SK-N-SH (cell line): ENCODE data around the gene EVC2. TPM values are rescaled to one million over a fixed set of nuclear protein-coding genes. Genes with fewer than 3 reads are reported as not detected.

Experiments
- CTCF ChIA-PET: fragments of 300-600, 350-600 bp; formaldehyde crosslinking; extraction: SDS; loops from one replicate; lab custom pipeline; 2021; lab: Yijun Ruan, JAX
- POLR2A ChIA-PET: fragments of 350-600 bp; sonication (Branson Sonifier 250); formaldehyde crosslinking; extraction: SDS; loops from one replicate; lab custom pipeline; 2020; ENCODE audit warnings: antibody characterized with exemption, inconsistent platforms; lab: Yijun Ruan, JAX
- DNase-seq: peaks from one replicate; pipeline ENCODE4 v3.0.0; 2012
- H2AFZ ChIP-seq: fragments of 200-600 bp; sonication (generic); 2 replicates; pipeline ENCODE4 v1.8.1; 2016; ENCODE audit warnings: antibody characterized with exemption, mild to moderate bottlenecking, low read depth
- H3F3A ChIP-seq: fragments of 200-600 bp; sonication (generic); replicated peaks from 2 replicates; pipeline ENCODE3; 2016; ENCODE audit warnings: antibody characterized with exemption, mild to moderate bottlenecking; ENCODE audit not compliant: insufficient read depth
- H3K27ac ChIP-seq, 2 experiments: fragments of 200-500 bp in 1 of 2; fragments of 200-600 bp in 1 of 2; sonication (Bioruptor generic) in 1 of 2; sonication (generic), shearing (Covaris generic) in 1 of 2; 2 replicates each; pipeline versions ENCODE4 v1.5.1 to v1.6.1; 2014 to 2016; ENCODE audit warnings: low read depth in 2 of 2, inconsistent platforms in 1 of 2, low read length in 1 of 2, mild to moderate bottlenecking in 1 of 2, mixed read lengths in 1 of 2
- H3K27me3 ChIP-seq: fragments of 200-600 bp; sonication (generic), shearing (Covaris generic); 2 replicates; pipeline ENCODE4 v1.6.1; 2016; ENCODE audit warnings: mixed run types; ENCODE audit not compliant: insufficient read depth
- H3K36me3 ChIP-seq, 2 experiments: fragments of 200-500 bp in 1 of 2; fragments of 200-600 bp in 1 of 2; sonication (Bioruptor generic) in 1 of 2; sonication (generic) in 1 of 2; replicated peaks in 1 of 2; 2 replicates each; pipeline versions ENCODE3 to v1.5.1; 2014 to 2016; ENCODE audit warnings: low read length in 1 of 2, mild to moderate bottlenecking in 1 of 2; ENCODE audit not compliant: insufficient read depth in 2 of 2, control insufficient read depth in 1 of 2
- H3K4me1 ChIP-seq, 2 experiments: fragments of 200-500 bp in 1 of 2; fragments of 200-600 bp in 1 of 2; sonication (Bioruptor generic) in 1 of 2; sonication (generic), shearing (Covaris generic) in 1 of 2; 2 replicates each; pipeline versions ENCODE4 v1.5.1 to v1.6.1; 2014 to 2016; ENCODE audit warnings: low read depth in 1 of 2, low read length in 1 of 2, mixed run types in 1 of 2; ENCODE audit not compliant: insufficient read depth in 2 of 2, control insufficient read depth in 1 of 2
- H3K4me2 ChIP-seq: fragments of 200-600 bp; sonication (generic), shearing (Covaris generic); 2 replicates; pipeline ENCODE4 v1.6.1; 2017; ENCODE audit warnings: mixed run types
- H3K4me3 ChIP-seq, 2 experiments: fragments of 200-500 bp in 1 of 2; fragments of 200-600 bp in 1 of 2; sonication (Bioruptor generic) in 1 of 2; sonication (generic), shearing (Covaris generic) in 1 of 2; 2 replicates each; pipeline versions ENCODE4 v1.5.1 to v1.8.1; 2014 to 2016; ENCODE audit warnings: low read depth in 2 of 2, inconsistent platforms in 1 of 2, low read length in 1 of 2, mild to moderate bottlenecking in 1 of 2, mixed read lengths in 1 of 2, moderate library complexity in 1 of 2
- H3K79me2 ChIP-seq: fragments of 200-600 bp; sonication (generic); 2 replicates; pipeline ENCODE4 v1.8.1; 2017; ENCODE audit warnings: mild to moderate bottlenecking; ENCODE audit not compliant: insufficient read depth
- H3K9ac ChIP-seq: fragments of 200-600 bp; sonication (generic); 2 replicates; pipeline ENCODE4 v1.6.1; 2017; ENCODE audit warnings: mixed run types
- H3K9me2 ChIP-seq: fragments of 200-600 bp; sonication (generic); 2 replicates; pipeline ENCODE4 v1.6.1; 2017; ENCODE audit warnings: mixed run types
- H3K9me3 ChIP-seq: fragments of 200-600 bp; sonication (generic); 2 replicates; pipeline ENCODE4 v1.6.1; 2017; ENCODE audit warnings: mixed run types, mild to moderate bottlenecking, moderate library complexity
- H4K20me1 ChIP-seq: fragments of 200-600 bp; sonication (generic); 2 replicates; pipeline ENCODE4 v1.6.1; 2017; ENCODE audit warnings: mild to moderate bottlenecking, mixed run types; ENCODE audit not compliant: insufficient read depth
- ELF1 ChIP-seq: IDR thresholded peaks from 2 replicates; pipeline ENCODE4 v1.4.0; 2012
- FOXJ3 ChIP-seq: sonication (generic); formaldehyde crosslinking; IDR thresholded peaks from 2 replicates; pipeline ENCODE4 v1.5.1; 2020; ENCODE audit warnings: mild to moderate bottlenecking, missing genetic modification reagents
- GATA2 ChIP-seq: sonication (generic); formaldehyde crosslinking; IDR thresholded peaks from 2 replicates; pipeline ENCODE4 v1.5.0; 2020; ENCODE audit warnings: mild to moderate bottlenecking, missing genetic modification reagents
- IRF3 ChIP-seq: fragments of 150-350 bp; IDR thresholded peaks from 2 replicates; pipeline ENCODE4 v1.6.1; 2016; ENCODE audit warnings: mild to moderate bottlenecking, low read depth, low read length
- JUND ChIP-seq: IDR thresholded peaks from 2 replicates; pipeline ENCODE4 v1.4.0; 2012
- MXI1 ChIP-seq: IDR thresholded peaks from 2 replicates; pipeline ENCODE4 v1.6.1; 2012; ENCODE audit warnings: mild to moderate bottlenecking, low read depth, low read length, improper control_type of control experiment
- RCOR1 ChIP-seq: fragments of 150-350 bp; IDR thresholded peaks from 2 replicates; pipeline ENCODE4 v1.6.1; 2017; ENCODE audit warnings: antibody characterized with exemption, low read length
- RXRA ChIP-seq: IDR thresholded peaks from 2 replicates; pipeline ENCODE4 v1.4.0; 2012; ENCODE audit warnings: low read depth, mild to moderate bottlenecking, borderline replicate concordance
- SMC3 ChIP-seq: IDR thresholded peaks from 2 replicates; pipeline ENCODE4 v1.6.1; 2012; ENCODE audit warnings: low read depth, low read length, improper control_type of control experiment
- TAF1 ChIP-seq: IDR thresholded peaks from 2 replicates; pipeline ENCODE4 v1.6.1; 2012; ENCODE audit warnings: low read depth, mild to moderate bottlenecking, low read length, moderate library complexity, borderline replicate concordance
- TCF12 ChIP-seq: IDR thresholded peaks from 2 replicates; pipeline ENCODE4 v1.4.0; 2012
- ZBTB33 ChIP-seq: IDR thresholded peaks from 2 replicates; pipeline ENCODE4 v1.4.0; 2012; ENCODE audit warnings: low read depth, borderline replicate concordance
- polyA plus RNA-seq, 3 experiments: library from polyadenylated mRNA; depleted of rRNA; stranded (reverse); fragments of >200 nt; gene quantifications; 2 replicates each; pipeline ENCODE4 v1.2.3, GENCODE V29; 2012

EVC2 gene
- polyA plus RNA-seq, 1 of the 3 experiments (the other 2 are of a cell fraction) = not detected

DNA sequence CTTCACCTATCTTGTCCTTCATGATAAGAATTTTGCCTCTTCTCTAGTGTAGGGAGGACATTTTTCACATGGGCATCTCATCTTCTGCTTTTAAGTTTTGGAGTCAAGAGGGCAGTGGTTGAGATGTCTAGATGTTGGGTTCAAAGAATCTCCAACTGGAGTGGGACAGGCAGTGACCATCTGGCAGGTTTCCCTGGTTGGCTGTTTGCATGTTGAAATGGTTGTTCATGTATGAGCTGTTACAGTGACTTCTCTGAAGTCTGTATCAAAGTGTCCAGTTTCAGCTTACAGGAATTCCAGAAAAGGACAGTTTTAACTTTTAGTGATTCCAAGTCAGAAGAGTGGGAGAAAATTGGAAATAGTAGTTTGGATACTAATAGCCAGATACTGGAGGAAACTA lies 192.7 kb downstream of the EVC2 start:
- ChIA-PET POLR2A (no interaction called here), CTCF (no interaction called here)
- H3K4me2 ChIP-seq = no peak overlapping the region

More for the DNA sequence above, 192.7 kb downstream of the EVC2 start:
- no peak overlapping the region for H3K4me3 ChIP-seq
- H3F3A ChIP-seq = no peaks in the 10 kb centered on the region
- H4K20me1 ChIP-seq = no peaks in the 10 kb centered on the region
- no peaks in the 10 kb centered on the region for H3K9me3 ChIP-seq
- no peak overlapping the region for H3K9ac ChIP-seq
- no peak for DNase-seq
- H2AFZ ChIP-seq = no peak overlapping the region
- H3K27me3 ChIP-seq = no peaks in the 10 kb centered on the region
- H3K4me1 ChIP-seq = no peaks in the 10 kb centered on the region
- no peak overlapping the region for H3K27ac ChIP-seq
- no peaks in the 10 kb centered on the region for H3K36me3 ChIP-seq
- no peaks in the 10 kb centered on the region for H3K9me2 ChIP-seq
- TF ChIP-seq JUND (no peak), GATA2 (CRISPR knock-in tag) (no peak), RCOR1 (no peak), RXRA (no peak), ZBTB33 (no peak), TCF12 (no peak), ELF1 (no peak), TAF1 (no peak), SMC3 (no peak), FOXJ3 (no peak), IRF3 (no peak), MXI1 (no peak)
- no peaks in the 10 kb centered on the region for H3K79me2 ChIP-seq

Other genes starting within 250 kb of the EVC2 start
- 3.8 and 4.2 TPM in 2 replicates for gene EVC, start 2.6 kb upstream of the EVC2 start, polyA plus RNA-seq (2012; rRNA removed)
- gene CRMP1, start 184.5 kb upstream of the EVC2 start, polyA plus RNA-seq (2012; rRNA removed) = 3.4 and 7.8 TPM in 2 replicates